GM18511 (cell line): ENCODE measurements around the gene KRT77.
"Not testable (repeated sequence)": the region's sequence is repeated elsewhere in the genome, so short reads cannot be mapped to it uniquely, and the experiment has no call there.

Experiments
- ATAC-seq: cut with Tn5 transposase; IDR thresholded peaks from one replicate; pipeline ENCODE4 v1.9.1; 2021; ENCODE audit warnings: mild to moderate bottlenecking, moderate library complexity; ENCODE audit not compliant: unreplicated experiment

Gene KRT77

GRCh38 chr12:52703424-52703823, at the start of gene KRT77:
Gene KRT77 (minus strand): TSS chr12:52703524. CDS start chr12:52703434, 90 bp downstream.
- no peak for ATAC-seq

DNA sequence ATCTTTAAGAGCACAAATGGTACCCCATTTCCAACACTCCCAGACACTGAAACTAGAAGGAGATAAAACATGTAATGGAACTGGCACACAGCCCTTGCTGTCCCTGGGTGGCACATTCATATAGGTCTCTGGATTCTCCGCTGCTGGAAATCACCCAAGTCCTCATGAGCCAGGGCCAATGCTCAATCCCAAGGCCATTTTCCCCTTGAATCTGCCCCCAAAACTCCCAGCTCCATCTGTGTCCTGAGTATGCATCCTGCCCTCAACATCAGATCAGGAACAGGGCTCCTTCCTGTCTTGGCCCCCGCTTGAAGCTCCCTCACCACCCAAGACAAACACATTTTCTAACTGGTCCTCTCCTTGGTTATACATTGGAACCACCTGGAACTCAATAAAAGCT, 49.2 kb upstream of the KRT77 start:
- ATAC-seq: no peak

- ATAC-seq: no peak
Measured at GRCh38 chr12:52751795-52752194, 48.5 kb upstream of the KRT77 start.

DNA sequence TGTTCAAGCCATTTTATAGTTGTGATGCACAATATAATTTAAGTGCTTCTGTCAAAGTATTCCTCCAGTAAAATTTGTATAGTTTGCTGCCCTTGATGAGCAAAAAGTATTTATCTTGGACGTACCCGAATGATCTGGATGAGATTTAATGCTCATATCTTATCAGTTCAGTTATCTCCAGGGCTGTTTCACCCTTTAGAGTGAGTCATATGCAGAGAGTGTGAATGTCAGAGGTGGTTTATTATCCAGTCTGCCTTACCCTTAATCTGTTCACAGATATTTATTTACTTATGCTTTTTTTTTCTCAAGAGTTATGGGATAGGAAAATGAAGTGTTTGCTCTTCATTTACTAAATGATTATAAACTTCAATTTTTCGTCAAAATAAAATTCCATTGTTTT, 47.2 kb upstream of the KRT77 start:
- not testable (repeated sequence) for ATAC-seq

DNA sequence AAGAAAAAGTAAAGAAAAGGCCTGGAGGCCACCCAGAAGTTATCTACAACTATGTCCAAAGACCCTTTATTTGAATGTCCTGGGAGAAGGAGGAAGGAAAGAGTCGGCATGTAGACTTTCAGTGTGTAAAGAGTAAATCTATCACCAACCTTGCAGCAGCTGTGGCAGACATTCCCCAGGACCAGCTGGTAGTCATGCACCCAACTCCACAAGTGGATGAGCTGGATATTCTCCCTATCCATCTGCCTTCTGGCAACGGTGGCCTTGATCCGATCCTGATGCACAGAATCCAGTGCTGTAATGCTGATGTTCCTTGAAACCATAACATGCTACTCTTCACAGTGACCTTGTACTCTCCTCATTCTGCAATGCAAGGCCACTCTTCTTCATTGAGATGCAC, 46.5 kb upstream of the KRT77 start:
- no peak for ATAC-seq

DNA sequence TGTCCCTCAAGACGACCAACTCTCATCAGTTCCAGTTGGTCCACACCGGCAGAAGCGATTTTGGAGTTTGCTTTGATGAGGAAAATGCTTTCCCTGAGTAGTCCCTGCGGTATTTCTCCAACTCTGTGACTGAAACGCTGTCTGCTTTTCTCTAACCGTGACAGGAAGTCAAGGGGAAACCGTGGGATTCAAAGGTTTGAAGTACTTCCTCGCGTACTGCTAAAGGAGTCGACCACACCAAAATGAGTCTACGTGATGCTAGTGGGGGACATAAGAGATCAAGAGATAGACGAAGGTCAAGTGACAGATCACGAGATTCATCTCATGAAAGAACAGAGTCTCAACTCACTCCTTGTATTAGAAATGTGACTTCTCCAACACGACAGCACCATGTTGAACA, 45.3 kb upstream of the KRT77 start:
- no peak for ATAC-seq

GRCh38 chr12:52745554-52745953, 42.2 kb upstream of the KRT77 start:
- ATAC-seq: no peak

- ATAC-seq: no peak
Measured at GRCh38 chr12:52744493-52745156, 41.3 kb upstream of the KRT77 start.

GRCh38 chr12:52742822-52743457, 39.6 kb upstream of the KRT77 start:
- ATAC-seq: no peak

DNA sequence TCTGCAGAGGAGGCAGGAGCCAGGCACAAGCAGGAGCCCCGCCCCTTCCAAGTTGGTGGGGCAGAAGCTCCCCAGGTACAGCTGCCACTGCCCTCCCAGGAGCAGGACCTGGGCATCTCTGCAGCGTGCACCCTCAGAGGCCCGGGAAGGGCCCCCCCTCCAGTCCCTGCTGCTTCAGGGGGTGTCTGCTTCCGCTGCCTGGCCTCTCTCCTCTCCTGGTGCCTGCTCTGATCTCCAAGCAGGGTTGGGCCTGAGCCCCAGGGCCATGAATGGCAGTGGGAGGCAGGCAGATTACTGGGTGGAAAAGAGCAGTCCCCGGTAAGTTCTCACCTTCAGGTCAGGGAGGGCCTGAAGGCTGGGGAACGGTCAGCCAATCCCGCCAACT, 38.9 kb upstream of the KRT77 start:
- no peak for ATAC-seq

DNA sequence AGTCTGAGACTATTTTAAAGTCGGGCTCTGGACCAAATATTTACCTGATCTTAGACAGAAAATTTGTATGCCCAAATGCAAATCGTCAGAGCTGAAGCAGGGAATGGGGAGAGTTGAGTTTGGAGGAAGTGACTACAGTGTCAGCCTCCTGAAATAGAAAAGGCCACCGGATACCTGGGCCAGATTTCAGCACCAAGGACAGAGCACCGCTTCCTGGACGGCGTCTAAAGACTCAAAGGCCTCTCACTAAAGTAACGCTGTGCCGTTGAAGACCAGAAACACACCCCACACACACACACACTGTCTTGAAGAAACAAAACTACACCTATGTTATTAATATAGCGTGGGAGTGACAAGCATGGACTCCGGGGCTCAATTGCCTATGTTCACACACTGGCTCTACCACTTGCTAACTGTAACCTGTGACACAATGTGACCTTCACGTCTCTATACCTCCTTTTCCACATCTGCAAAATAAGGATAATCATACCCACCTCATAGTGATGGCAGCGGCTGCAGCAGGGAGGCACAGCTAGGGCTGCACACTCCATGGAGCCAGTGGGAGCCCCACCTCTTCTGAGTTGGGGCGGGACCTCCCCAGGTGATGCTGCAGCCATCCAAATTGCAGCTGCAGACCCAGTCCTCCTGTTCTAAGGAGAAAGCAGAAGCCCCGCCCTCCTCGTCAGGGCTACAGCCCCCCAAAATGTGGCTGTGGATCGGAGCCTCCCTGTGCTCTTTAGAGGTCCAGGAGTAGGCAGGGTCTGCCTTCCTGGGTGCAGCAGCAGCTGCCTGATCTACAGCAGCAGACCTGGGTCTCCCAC, 38.3 kb upstream of the KRT77 start:
- ATAC-seq: no peak

DNA sequence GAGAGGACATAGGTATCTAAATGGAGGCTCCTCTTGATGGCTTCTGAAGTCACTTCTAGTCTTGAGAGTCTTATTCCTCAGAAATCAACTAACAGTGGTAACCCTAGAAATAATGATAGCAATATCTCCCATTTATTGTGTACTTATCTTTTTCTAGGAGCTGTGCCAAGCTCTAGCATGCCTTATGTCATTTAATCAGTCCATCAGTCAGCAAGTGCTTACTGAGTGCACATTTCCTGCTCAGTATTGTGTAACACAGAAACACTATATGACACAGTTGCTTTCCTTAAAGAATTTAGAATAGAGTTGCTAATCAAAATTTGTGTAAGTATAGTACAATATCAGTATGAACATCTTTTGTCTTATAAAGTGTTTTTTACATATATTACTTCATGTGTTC, 37.3 kb upstream of the KRT77 start:
- ATAC-seq: no peak

GRCh38 chr12:52739963-52740362, 36.6 kb upstream of the KRT77 start:
- ATAC-seq: no peak

DNA sequence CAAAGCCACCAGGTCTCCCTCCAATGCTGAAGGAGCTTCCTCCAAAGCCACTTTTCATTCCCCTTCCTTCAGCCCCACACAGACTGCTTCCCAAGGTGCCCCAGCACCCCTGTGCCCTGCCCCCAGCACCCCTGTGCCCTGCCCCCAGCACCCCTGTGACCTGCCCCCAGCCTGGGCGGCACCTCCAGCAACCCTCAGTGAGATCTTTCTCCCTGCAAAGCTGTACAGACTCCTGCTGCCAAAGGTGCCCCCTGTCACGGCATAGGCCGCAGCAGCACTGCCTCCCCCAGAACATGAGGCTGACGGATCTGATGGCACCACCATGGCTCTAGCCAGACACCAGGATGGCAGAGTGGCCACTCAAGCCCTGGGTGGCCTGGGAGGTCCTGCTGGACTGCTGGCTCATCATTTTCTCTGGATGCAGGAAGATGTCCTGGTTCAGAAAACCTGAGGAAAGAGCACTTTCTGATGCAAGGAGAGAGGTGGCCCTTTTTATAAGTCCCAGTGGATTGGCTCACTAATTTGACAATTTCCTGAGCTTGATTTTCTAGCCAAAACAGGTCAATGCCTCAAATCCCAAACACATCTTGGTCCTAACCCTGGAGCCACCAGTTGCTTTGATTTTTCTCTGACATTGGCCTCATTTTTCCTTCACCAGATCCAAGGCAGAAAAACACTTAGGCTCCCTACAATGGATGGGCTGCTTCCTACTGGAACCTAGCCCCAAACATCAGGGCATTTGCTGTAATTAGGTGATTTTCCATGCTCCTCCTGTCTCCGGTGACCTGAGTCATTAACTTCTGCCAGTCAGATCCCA, 32.7 kb upstream of the KRT77 start:
- no peak for ATAC-seq

DNA sequence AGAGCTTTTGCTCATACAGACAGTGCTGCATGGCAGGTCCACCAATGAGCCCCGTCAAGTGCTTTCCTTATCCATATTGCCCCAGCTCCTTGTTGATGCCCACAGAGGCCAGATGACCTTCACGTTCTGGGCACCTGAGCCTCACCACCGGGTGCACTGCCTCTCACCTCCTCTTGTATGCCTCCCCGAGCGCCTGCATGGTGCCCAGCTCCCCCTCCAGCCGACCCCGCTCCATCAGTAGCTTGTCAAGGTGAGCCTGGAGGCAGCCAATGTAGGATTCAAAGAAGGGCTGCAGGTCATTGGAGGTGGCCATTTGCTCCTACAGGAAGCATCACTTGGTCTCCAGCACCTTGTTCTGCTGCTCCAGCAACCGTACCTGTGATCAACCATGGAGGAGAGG, 31.8 kb upstream of the KRT77 start:
- no peak for ATAC-seq

- no peak for ATAC-seq
Measured at GRCh38 chr12:52730793-52731192, 27.5 kb upstream of the KRT77 start.

DNA sequence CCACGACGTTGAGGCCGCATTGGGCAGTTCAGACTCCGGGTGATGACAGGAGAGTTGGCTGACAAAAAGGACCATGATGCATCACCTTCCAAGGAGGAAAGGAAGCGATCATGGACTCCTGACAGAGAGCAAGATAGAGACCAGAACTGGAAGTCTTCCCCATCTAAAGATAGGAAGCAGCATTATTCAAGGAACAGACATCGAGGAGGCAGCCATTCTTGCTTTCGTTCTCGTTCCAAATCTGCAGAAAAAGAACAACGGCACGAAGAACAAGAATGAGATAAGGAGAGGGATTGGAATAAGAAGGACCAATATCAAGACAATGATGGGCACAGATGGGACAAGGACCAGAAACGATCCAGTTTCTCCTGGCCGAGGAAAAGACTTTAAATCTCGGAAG, 27.1 kb upstream of the KRT77 start:
- no peak for ATAC-seq

DNA sequence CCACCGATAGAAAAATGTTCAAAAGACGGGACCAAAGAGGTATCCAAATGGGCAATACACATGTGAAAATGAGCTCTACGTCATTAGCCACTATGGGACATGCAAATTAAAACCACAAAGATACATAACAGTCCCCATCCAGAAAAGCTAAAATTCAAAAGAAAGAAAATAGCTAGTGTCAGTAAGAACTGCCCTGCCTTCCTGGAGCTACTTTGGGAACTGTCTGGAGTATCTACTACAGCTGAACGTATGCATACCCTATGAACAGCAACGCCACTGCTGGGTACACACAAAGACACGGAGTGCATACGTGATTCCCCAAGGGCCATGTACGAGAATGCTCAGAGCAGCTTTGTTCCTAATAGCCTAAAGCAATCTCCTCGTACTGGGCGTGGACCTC, 25.8 kb upstream of the KRT77 start:
- ATAC-seq: no peak

DNA sequence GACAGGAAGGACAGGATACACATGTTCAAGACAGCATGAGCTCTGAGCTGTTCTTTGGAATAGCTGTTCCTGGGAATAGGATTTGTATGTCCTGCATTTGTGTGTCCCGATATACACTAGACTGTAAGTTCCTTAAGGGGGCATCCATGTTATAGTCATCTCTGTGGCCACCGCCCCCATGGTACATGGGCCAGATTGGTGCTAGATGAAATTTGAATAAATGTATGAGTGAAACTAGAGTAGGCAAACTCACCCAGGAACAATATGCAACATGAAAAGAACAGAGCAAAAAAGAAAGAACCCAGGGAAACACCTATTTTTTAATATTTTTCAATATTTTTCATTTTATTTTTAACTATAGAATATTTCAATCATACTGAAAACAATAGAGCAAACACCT, 25.1 kb upstream of the KRT77 start:
- ATAC-seq: no peak

DNA sequence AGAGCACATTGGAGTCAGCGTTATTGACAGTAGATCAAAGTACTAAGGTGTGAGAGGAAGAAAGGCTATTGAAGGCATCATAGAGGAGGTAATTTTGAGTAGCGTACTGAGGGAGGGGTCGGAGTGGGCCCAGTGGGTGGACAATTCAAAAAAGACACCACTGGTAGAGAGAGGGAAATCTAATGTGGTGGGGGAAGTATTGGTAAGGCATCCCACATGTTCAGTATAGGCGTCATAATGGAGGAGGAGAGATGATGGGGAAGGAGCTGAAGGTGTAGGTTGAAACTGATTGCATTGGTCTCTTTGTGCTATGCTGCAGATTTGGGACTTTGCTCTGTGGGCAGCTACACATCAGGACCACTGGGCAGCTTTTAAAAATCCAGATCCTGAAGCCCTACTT, 23.7 kb upstream of the KRT77 start:
- no peak for ATAC-seq

DNA sequence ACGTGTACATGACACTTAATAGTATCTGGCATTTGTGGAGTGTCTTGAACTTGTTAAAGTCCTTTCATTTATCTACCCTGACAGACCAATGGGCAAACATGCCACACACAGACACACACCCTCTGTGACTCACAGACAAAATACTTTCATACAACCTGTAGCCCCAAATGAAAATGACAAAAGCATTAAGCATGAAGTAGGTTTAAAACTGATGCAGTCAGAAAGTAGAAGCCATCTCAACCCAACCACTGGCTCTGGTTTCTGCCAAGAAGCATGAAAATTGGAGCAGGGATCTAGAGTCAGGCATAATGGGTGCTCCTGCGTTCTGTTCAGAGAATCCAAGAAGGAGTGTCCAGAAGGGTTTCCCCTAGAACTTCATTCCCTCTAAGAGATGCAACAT, 23.1 kb upstream of the KRT77 start:
- no peak for ATAC-seq
